Esophagus muscularis mucosa (tissue), 4 donors: ENCODE results near the gene OTUD7B. TPM values are rescaled to one million over a fixed set of nuclear protein-coding genes. Genes with fewer than 3 reads are reported as not detected.

Experiments
- DNase-seq: peaks from one replicate; pipeline ENCODE4 v3.0.0-alpha.2; 2017; ENCODE audit errors: extremely low spot score
- H3K27ac ChIP-seq, 4 donors: fragments of 200-600 bp; sonication (generic); replicated peaks in 1 of 4; 1 replicate in 3 of 4; 2 replicates in 1 of 4; pipeline ENCODE4 v1.5.1; 2016 to 2019; ENCODE audit warnings: mild to moderate bottlenecking in 1 of 4
- H3K27me3 ChIP-seq, 4 donors: fragments of 200-600 bp; sonication (generic); one replicate each; pipeline versions ENCODE4 v1.5.1 to v1.6.0; 2016 to 2019
- H3K36me3 ChIP-seq, 4 donors: fragments of 200-600 bp; sonication (generic); one replicate each; pipeline ENCODE4 v1.5.1; 2016 to 2019
- H3K4me1 ChIP-seq, 4 donors: fragments of 200-600 bp; sonication (generic); one replicate each; pipeline ENCODE4 v1.5.1; 2016 to 2019
- H3K4me3 ChIP-seq, 4 donors: fragments of 200-600 bp; sonication (generic); 1 replicate in 2 of 4; 2 replicates in 2 of 4; pipeline ENCODE4 v1.5.1; 2016 to 2019; ENCODE audit warnings: mild to moderate bottlenecking in 4 of 4, moderate library complexity in 1 of 4
- H3K9me3 ChIP-seq, 4 donors: fragments of 200-600 bp; sonication (generic); 1 replicate in 3 of 4; 2 replicates in 1 of 4; pipeline ENCODE4 v1.5.1; 2016 to 2019
- CTCF ChIP-seq, 3 experiments: fragments of 200-600 bp in 2 of 3; fragments of 450-650 bp in 1 of 3; sonication (generic) in 2 of 3; IDR thresholded peaks; one replicate each; pipeline ENCODE4 v1.5.1; 2017 to 2019; ENCODE audit warnings: antibody characterized with exemption in 3 of 3, mild to moderate bottlenecking in 2 of 3, moderate library complexity in 1 of 3
- EP300 ChIP-seq: sonication (generic); formaldehyde crosslinking; IDR thresholded peaks from one replicate; pipeline ENCODE4 v1.6.1; 2017; ENCODE audit warnings: antibody characterized with exemption
- POLR2A ChIP-seq: fragments of 450-650 bp; IDR thresholded peaks from one replicate; pipeline ENCODE4 v1.6.1; 2017; ENCODE audit warnings: antibody characterized with exemption, moderate library complexity, mild to moderate bottlenecking, low read depth
- POLR2AphosphoS5 ChIP-seq, 2 donors: sonication (generic); formaldehyde crosslinking; IDR thresholded peaks; one replicate each; pipeline ENCODE4 v1.6.1; 2017; ENCODE audit warnings: antibody characterized with exemption in 2 of 2
- WGBS: methylation state at CpG from one replicate; pipeline ENCODE4 v1.1.5; 2018; 5-methylcytosine and 5-hydroxymethylcytosine counted together
- intact Hi-C: fragments of 100-400 bp; cut with DNase I; formaldehyde crosslinking; loops from one replicate; pipeline ENCODE4 v1.15.1; 2023
- total RNA-seq, 4 donors: library from RNA; depleted of rRNA; stranded (reverse); fragments of >200 nt; gene quantifications; one replicate each; pipeline versions ENCODE4 v1.1.0 to v1.2.1, GENCODE V29; 2016

The OTUD7B gene
- total RNA-seq, 4 donors from 2014 or later: 23.7 to 41.1 (median 30.4) TPM

- H3K27ac ChIP-seq: peak overlapping the region; percentile 5 to 98 (median 92)
- H3K27me3 ChIP-seq: no peaks in the 10 kb centered on the region
- DNase-seq: no peak
- intact Hi-C loops: no loop called here
- peak overlapping the region in 3 of 4 donors; percentile 0 to 94 (median 81) for H3K4me3 ChIP-seq
- WGBS: 83% methylated on average over 4 of the region's 4 CpGs
- no peaks in the 10 kb centered on the region for H3K9me3 ChIP-seq
- H3K4me1 ChIP-seq: peaks cover 47 to 77% (median 68%) of the 10 kb centered on the region in 4 donors
- TF ChIP-seq POLR2AphosphoS5 (IDR thresholded peaks at IDR 0.05): peak in 1 of 2 donors; percentile 56
- TF ChIP-seq EP300: no peak
- TF ChIP-seq POLR2A: no peak
- TF ChIP-seq CTCF (IDR thresholded peaks at IDR 0.05): no peak
- H3K36me3 ChIP-seq: peaks cover 0 to 15% (median 7%) of the 10 kb centered on the region in 4 donors
Measured at GRCh38 chr1:150006881-150007421, 3.6 kb downstream of the OTUD7B start.

GRCh38 chr1:150005606-150006005 is 4.9 kb downstream of the OTUD7B start:
- DNase-seq: no peak
- 83% methylated on average over 2 of the region's 2 CpGs for whole genome bisulfite sequencing
- intact Hi-C loops: no loop called here
- H3K27me3 ChIP-seq: no peaks in the 10 kb centered on the region
- H3K4me1 ChIP-seq: peaks cover 52 to 84% (median 79%) of the 10 kb centered on the region in 4 donors
- TF ChIP-seq CTCF (IDR thresholded peaks at IDR 0.05) (no peak), POLR2AphosphoS5 (IDR thresholded peaks at IDR 0.05) (no peak), EP300 (no peak), POLR2A (no peak)
- H3K36me3 ChIP-seq: peaks cover 0 to 17% (median 8%) of the 10 kb centered on the region in 4 donors
- no peak overlapping the region for H3K4me3 ChIP-seq
- H3K9me3 ChIP-seq: no peaks in the 10 kb centered on the region
- no peak overlapping the region for H3K27ac ChIP-seq

- Histone ChIP-seq H3K36me3 (peaks cover 0 to 25% (median 8%) of the 10 kb centered on the region in 4 donors), H3K9me3 (no peaks in the 10 kb centered on the region), H3K4me3 (no peak overlapping the region), H3K27me3 (no peaks in the 10 kb centered on the region), H3K27ac (peak overlapping the region in 1 of 4 donors; percentile 6), H3K4me1 (peaks cover 63 to 95% (median 86%) of the 10 kb centered on the region in 4 donors)
- no peak for TF ChIP-seq EP300
- TF ChIP-seq CTCF (IDR thresholded peaks at IDR 0.05): no peak
- no peak for TF ChIP-seq POLR2AphosphoS5 (IDR thresholded peaks at IDR 0.05)
- TF ChIP-seq POLR2A: no peak
- WGBS: 81% methylated on average over 3 of the region's 3 CpGs
- DNase-seq: no peak
- intact Hi-C loops: no loop called here
Measured at GRCh38 chr1:150003801-150004200, 6.7 kb downstream of the OTUD7B start.

GRCh38 chr1:150002217-150002616 is 8.3 kb downstream of the OTUD7B start:
- peak overlapping the region in 3 of 4 donors; percentile 44 to 58 (median 53) for H3K27ac ChIP-seq
- TF ChIP-seq POLR2A (no peak), CTCF (IDR thresholded peaks at IDR 0.05) (no peak), POLR2AphosphoS5 (IDR thresholded peaks at IDR 0.05) (no peak)
- DNase-seq: no peak
- peaks cover 0 to 25% (median 8%) of the 10 kb centered on the region in 4 donors for H3K36me3 ChIP-seq
- H3K4me3 ChIP-seq: no peak overlapping the region
- intact Hi-C loops: no loop called here
- 78% methylated on average over 2 of the region's 2 CpGs for WGBS
- H3K4me1 ChIP-seq: peaks cover 54 to 95% (median 86%) of the 10 kb centered on the region in 4 donors
- H3K27me3 ChIP-seq: no peaks in the 10 kb centered on the region
- no peaks in the 10 kb centered on the region for H3K9me3 ChIP-seq
